Measurements from ENCODE around the gene ABCB11.
"Not testable (repeated sequence)": the region's sequence is repeated elsewhere in the genome, so short reads cannot be mapped to it uniquely, and the experiment has no call there.

ABCB11 gene

GRCh38 chr2:169064199-169064598, 33.1 kb upstream of the ABCB11 start:
- H4K91ac ChIP-seq (ENCODE audit: low read depth, low read length); H3K36me3 ChIP-seq (ENCODE audit: control insufficient read depth in 1 of 2, insufficient read depth in 2 of 2, low read length in 2 of 2); H3K18ac ChIP-seq (ENCODE audit: low read length); H3K27ac ChIP-seq (ENCODE audit: low read depth, low read length); H4K8ac ChIP-seq (ENCODE audit: low read depth, low read length); H4K12ac ChIP-seq (ENCODE audit: low read depth, low read length); H3K4me1 ChIP-seq (ENCODE audit: control insufficient read depth in 1 of 2, insufficient read depth in 2 of 2, low read length in 2 of 2); H3K27me3 ChIP-seq (ENCODE audit: insufficient read depth, low read length); H3K4me3 ChIP-seq (ENCODE audit: low read depth, low read length); H3K14ac ChIP-seq (ENCODE audit: low read length); H3K9me3 ChIP-seq (ENCODE audit: insufficient read depth, low read depth, low read length); H3K79me1 ChIP-seq (ENCODE audit: low read length); H3K4ac ChIP-seq (ENCODE audit: low read depth, low read length); DNase-seq; H2BK120ac ChIP-seq (ENCODE audit: insufficient read depth, low read length, poor library complexity); H3K79me2 ChIP-seq (ENCODE audit: control insufficient read depth, insufficient read depth, low read length, poor library complexity); H3K9ac ChIP-seq (ENCODE audit: low read length); H3K23ac ChIP-seq (ENCODE audit: low read length); H2BK12ac ChIP-seq (ENCODE audit: low read length); H2AFZ ChIP-seq (ENCODE audit: insufficient read depth, low read length, poor library complexity); H3K4me2 ChIP-seq (ENCODE audit: low read length); H2BK5ac ChIP-seq (ENCODE audit: low read depth, low read length, poor library complexity); H2AK5ac ChIP-seq (ENCODE audit: low read length): not testable (repeated sequence)
- WGBS (ENCODE audit: extremely low coverage, insufficient coverage, insufficient read length), result no CpG with 5 or more reads among the region's 17 CpGs

GRCh38 chr2:169054575-169054974, 23.5 kb upstream of the ABCB11 start:
- H3K36me3 ChIP-seq (ENCODE audit: control insufficient read depth in 1 of 2, insufficient read depth in 2 of 2, low read length in 2 of 2); H3K18ac ChIP-seq (ENCODE audit: low read length); H3K9me3 ChIP-seq (ENCODE audit: insufficient read depth, low read depth, low read length); H3K9ac ChIP-seq (ENCODE audit: low read length); H2AFZ ChIP-seq (ENCODE audit: insufficient read depth, low read length, poor library complexity); H2AK5ac ChIP-seq (ENCODE audit: low read length); H3K79me1 ChIP-seq (ENCODE audit: low read length); H3K4me1 ChIP-seq (ENCODE audit: control insufficient read depth in 1 of 2, insufficient read depth in 2 of 2, low read length in 2 of 2); H4K91ac ChIP-seq (ENCODE audit: low read depth, low read length); H2BK120ac ChIP-seq (ENCODE audit: insufficient read depth, low read length, poor library complexity); H4K8ac ChIP-seq (ENCODE audit: low read depth, low read length); DNase-seq; H3K4me2 ChIP-seq (ENCODE audit: low read length); H4K12ac ChIP-seq (ENCODE audit: low read depth, low read length); H3K79me2 ChIP-seq (ENCODE audit: control insufficient read depth, insufficient read depth, low read length, poor library complexity); H2BK5ac ChIP-seq (ENCODE audit: low read depth, low read length, poor library complexity); H2BK12ac ChIP-seq (ENCODE audit: low read length); H3K4ac ChIP-seq (ENCODE audit: low read depth, low read length); H3K4me3 ChIP-seq (ENCODE audit: low read depth, low read length); H3K23ac ChIP-seq (ENCODE audit: low read length); H3K27ac ChIP-seq (ENCODE audit: low read depth, low read length); H3K27me3 ChIP-seq (ENCODE audit: insufficient read depth, low read length); H3K14ac ChIP-seq (ENCODE audit: low read length): not testable (repeated sequence)
- WGBS (ENCODE audit: extremely low coverage, insufficient coverage, insufficient read length), result no CpG with 5 or more reads among the region's 2 CpGs

GRCh38 chr2:169050476-169051240, 19.5 kb upstream of the ABCB11 start:
- Histone ChIP-seq H2AK5ac (ENCODE audit: low read length) (no peak overlapping the region), H4K12ac (ENCODE audit: low read depth, low read length) (no peak overlapping the region), H3K36me3 (ENCODE audit: control insufficient read depth in 1 of 2, insufficient read depth in 2 of 2, low read length in 2 of 2) (no peaks in the 10 kb centered on the region), H2BK120ac (ENCODE audit: insufficient read depth, low read length, poor library complexity) (no peak overlapping the region), H3K4ac (ENCODE audit: low read depth, low read length) (no peak overlapping the region), H4K91ac (ENCODE audit: low read depth, low read length) (no peak overlapping the region), H4K8ac (ENCODE audit: low read depth, low read length) (no peak overlapping the region), H3K18ac (ENCODE audit: low read length) (no peak overlapping the region), H3K4me2 (ENCODE audit: low read length) (no peak overlapping the region), H3K79me2 (ENCODE audit: control insufficient read depth, insufficient read depth, low read length, poor library complexity) (no peaks in the 10 kb centered on the region), H3K27ac (ENCODE audit: low read depth, low read length) (no peak overlapping the region), H3K23ac (ENCODE audit: low read length) (no peak overlapping the region), H3K4me3 (ENCODE audit: low read depth, low read length) (no peak overlapping the region), H2BK12ac (ENCODE audit: low read length) (no peak overlapping the region), H3K4me1 (ENCODE audit: control insufficient read depth in 1 of 2, insufficient read depth in 2 of 2, low read length in 2 of 2) (peaks cover 0 to 4% of the 10 kb centered on the region in 2 experiments), H3K27me3 (ENCODE audit: insufficient read depth, low read length) (no peaks in the 10 kb centered on the region), H3K79me1 (ENCODE audit: low read length) (peaks cover 4% of the 10 kb centered on the region), H3K9me3 (ENCODE audit: insufficient read depth, low read depth, low read length) (peaks cover 3% of the 10 kb centered on the region), H3K14ac (ENCODE audit: low read length) (no peak overlapping the region), H3K9ac (ENCODE audit: low read length) (no peak overlapping the region), H2BK5ac (ENCODE audit: low read depth, low read length, poor library complexity) (no peak overlapping the region), H2AFZ (ENCODE audit: insufficient read depth, low read length, poor library complexity) (no peak overlapping the region)
- DNase-seq, result no peak
- WGBS (ENCODE audit: extremely low coverage, insufficient coverage, insufficient read length), result no CpG with 5 or more reads among the region's 5 CpGs

- Histone ChIP-seq H3K36me3 (ENCODE audit: control insufficient read depth in 1 of 2, insufficient read depth in 2 of 2, low read length in 2 of 2) (no peaks in the 10 kb centered on the region), H3K79me1 (ENCODE audit: low read length) (peaks cover 4% of the 10 kb centered on the region), H3K4me3 (ENCODE audit: low read depth, low read length) (no peak overlapping the region), H4K8ac (ENCODE audit: low read depth, low read length) (no peak overlapping the region), H3K18ac (ENCODE audit: low read length) (no peak overlapping the region), H3K4me1 (ENCODE audit: control insufficient read depth in 1 of 2, insufficient read depth in 2 of 2, low read length in 2 of 2) (peaks cover 0 to 4% of the 10 kb centered on the region in 2 experiments), H3K4ac (ENCODE audit: low read depth, low read length) (no peak overlapping the region), H3K9me3 (ENCODE audit: insufficient read depth, low read depth, low read length) (peaks cover 3% of the 10 kb centered on the region), H4K91ac (ENCODE audit: low read depth, low read length) (no peak overlapping the region), H2AK5ac (ENCODE audit: low read length) (no peak overlapping the region), H3K27me3 (ENCODE audit: insufficient read depth, low read length) (no peaks in the 10 kb centered on the region), H3K23ac (ENCODE audit: low read length) (no peak overlapping the region), H3K14ac (ENCODE audit: low read length) (no peak overlapping the region), H2BK5ac (ENCODE audit: low read depth, low read length, poor library complexity) (no peak overlapping the region), H3K4me2 (ENCODE audit: low read length) (no peak overlapping the region), H2BK12ac (ENCODE audit: low read length) (no peak overlapping the region), H2BK120ac (ENCODE audit: insufficient read depth, low read length, poor library complexity) (no peak overlapping the region), H4K12ac (ENCODE audit: low read depth, low read length) (no peak overlapping the region), H3K9ac (ENCODE audit: low read length) (no peak overlapping the region), H2AFZ (ENCODE audit: insufficient read depth, low read length, poor library complexity) (no peak overlapping the region), H3K27ac (ENCODE audit: low read depth, low read length) (no peak overlapping the region), H3K79me2 (ENCODE audit: control insufficient read depth, insufficient read depth, low read length, poor library complexity) (no peaks in the 10 kb centered on the region)
- WGBS (ENCODE audit: extremely low coverage, insufficient coverage, insufficient read length), result no CpG with 5 or more reads among the region's 3 CpGs
- DNase-seq, result no peak
Observed at GRCh38 chr2:169049142-169049541, 18.0 kb upstream of the ABCB11 start.
